NCI-H1694 treated with DMSO at 0.1 percent for 48 hours (cell line): ENCODE data around the gene RTCB.

Experiments
- DNase-seq: peaks from one replicate; lab custom pipeline; 2025; lab: John Stamatoyannopoulos, UW

The RTCB gene

GRCh38 chr22:32411829-32412592 is at the start of gene RTCB:
RTCB (minus strand) TSS chr22:32412247; CDS start chr22:32412156, 91 bp downstream.
- DNase-seq, result peak; percentile 72

GRCh38 chr22:32457031-32457430 is 45.0 kb upstream of the RTCB start:
- DNase-seq, result no peak

GRCh38 chr22:32448980-32449379 is 36.9 kb upstream of the RTCB start:
- DNase-seq, result no peak

GRCh38 chr22:32446321-32446720 is 34.3 kb upstream of the RTCB start:
- DNase-seq, result no peak

DNA sequence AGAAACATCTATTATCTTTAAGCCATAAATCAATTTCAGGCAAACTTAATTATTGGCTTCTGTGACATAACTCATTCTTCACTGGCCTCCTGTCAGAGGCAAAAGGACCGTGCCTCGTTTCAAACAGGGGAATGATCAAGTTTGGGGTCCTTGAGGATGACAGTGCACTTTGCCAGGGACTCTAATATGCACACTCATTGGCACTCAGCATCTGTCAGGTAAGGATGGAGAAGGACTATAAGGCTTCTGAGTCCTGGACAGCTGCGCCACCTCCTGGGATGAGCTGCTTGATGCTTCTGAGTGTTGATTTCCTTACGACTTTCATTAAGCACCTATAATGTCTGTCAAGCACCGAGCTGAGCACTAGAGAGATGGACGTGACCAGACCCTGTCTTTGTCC is 32.0 kb upstream of the RTCB start:
- no peak for DNase-seq

DNA sequence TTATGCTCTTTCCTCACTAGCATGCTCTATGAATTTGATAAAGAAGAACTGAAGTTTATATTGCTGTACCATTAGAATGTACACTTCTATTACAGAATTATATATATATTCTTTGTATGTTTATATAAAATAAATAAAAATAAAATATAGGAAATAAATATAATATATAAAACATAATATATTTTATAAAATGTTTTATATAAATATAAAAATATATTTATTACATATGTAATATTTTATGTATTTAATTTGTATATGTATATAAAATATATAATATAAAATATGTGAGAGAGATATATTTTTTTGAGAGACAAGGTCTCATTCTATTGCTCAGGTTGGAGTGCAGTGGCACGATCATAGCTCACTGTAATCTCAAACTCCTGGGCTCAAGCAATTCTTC is 18.3 kb upstream of the RTCB start:
- DNase-seq, result no peak

GRCh38 chr22:32426881-32427280 is 14.8 kb upstream of the RTCB start:
- no peak for DNase-seq

- DNase-seq, result no peak
Observed at GRCh38 chr22:32423664-32424063, 11.6 kb upstream of the RTCB start.

DNA sequence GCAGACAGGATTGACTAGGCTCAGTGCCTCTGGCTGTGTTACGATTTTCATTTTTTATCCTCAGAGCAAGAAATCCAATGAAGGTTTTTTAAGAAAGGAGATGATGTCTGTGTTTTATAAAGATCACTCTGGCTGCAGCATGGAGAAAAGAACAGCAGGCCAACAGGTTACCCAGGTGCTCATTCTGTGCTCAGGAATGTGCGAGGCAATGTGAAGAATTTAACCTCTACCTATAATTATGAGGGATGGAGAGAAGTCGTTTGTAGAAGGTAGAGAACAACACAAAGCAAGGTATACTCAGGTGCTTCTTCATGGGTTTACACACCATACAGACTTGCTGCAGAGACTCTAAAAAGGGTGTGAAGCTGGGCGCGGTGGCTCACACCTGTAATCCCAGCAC is 10.0 kb upstream of the RTCB start:
- DNase-seq, result no peak

GRCh38 chr22:32421484-32421883 is 9.4 kb upstream of the RTCB start:
- no peak for DNase-seq

DNA sequence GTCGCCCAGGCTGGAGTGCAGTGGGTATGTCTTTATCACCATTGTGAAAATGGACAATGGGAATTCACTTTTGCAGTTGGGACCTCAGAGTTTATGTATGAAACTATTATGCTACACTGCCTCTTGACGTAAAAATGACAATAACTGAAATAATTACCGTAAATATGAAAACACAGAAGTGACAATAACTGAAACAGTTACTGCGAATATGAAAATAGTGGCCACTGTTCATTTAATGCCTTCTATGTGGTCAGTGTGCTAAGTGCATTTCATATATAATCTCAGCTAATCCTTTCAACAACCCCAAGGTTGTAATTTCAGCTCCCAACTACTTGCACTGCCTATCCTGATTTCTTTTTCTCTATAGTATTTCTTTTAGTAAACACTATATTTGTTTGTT is 5.9 kb upstream of the RTCB start:
- DNase-seq, result no peak

GRCh38 chr22:32416556-32417085 is 4.6 kb upstream of the RTCB start:
- no peak for DNase-seq

DNA sequence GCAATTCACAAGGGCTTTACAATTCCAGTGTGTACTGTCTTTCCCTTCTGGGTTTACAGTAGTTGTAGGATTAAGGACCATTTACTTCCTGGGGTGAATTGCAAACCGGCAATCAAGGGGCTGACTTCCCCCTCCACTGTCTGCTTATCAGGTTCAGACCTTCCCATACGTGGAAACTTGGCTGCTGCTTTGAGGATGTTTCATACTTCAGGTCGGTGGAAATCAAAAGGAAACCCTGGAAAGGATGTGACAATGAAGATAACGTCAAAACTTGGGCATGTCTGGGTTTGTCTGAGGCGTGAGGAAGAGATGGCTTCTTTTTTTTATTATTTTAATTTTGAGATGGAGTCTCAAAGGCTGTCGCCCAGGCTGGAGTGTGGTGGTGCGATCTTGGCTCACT is 2.1 kb upstream of the RTCB start:
- DNase-seq, result no peak

GRCh38 chr22:32413719-32414118 is 1.7 kb upstream of the RTCB start:
- DNase-seq, result no peak

DNA sequence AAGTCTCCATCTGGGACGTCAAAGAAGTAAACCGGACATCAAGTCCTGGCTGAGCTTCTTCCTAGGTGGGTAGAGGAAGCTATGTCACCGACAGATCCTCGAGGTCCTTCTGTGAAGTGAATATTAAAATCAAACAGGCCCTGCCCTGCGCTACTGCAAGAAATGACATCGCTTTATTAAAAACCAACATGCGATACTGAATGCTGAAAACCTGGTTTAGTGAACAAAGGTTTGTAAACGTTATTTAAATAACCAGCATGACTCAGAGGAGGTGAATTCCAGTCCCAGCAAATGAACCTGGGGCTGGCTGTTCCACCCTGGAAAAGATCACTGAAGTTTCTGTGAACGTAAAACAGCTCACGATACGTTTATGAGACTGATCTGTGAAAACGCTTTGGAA is 645 bp downstream of the RTCB start:
- no peak for DNase-seq

- no peak for DNase-seq
Observed at GRCh38 chr22:32410459-32410858, 1.6 kb downstream of the RTCB start.

GRCh38 chr22:32409977-32410376 is 2.1 kb downstream of the RTCB start:
- no peak for DNase-seq

DNA sequence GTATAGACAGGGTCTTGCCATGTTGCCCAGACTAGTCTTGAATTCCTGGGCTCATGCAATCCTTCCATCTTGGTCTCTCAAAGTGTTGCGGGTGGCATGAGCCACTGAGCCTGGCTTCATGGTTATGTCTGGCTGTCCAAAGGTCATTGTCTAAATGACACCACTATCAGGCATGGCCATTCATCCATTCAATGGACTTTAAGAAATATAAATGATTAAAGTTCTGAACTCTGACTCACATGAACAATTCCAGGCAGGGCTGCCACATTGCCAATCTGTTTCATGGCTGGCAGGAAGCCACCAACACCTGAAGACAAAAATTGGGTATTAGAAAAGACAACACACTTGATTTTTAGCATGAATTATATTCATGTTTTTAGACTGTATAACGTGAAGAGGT is 4.1 kb downstream of the RTCB start:
- DNase-seq, result no peak

GRCh38 chr22:32407312-32407711 is 4.7 kb downstream of the RTCB start:
- no peak for DNase-seq

DNA sequence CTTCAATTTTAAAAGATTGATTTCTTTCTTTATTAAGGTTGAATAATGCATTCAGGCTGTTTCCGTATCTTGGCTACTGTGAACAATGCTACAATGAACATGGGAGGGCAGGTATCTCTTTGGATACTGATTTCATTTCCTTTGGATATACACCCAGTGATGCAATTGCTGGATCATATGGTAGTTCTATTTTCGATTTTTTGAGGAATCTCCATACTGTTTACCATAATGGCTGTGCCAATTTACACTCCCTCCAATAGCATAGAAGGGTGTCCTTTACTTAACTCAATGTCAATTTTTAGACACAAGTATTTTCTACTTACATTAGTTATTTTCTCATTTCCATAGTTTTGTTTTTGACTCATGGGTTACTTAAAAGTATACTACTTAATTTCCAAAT is 8.0 kb downstream of the RTCB start:
- DNase-seq, result no peak

GRCh38 chr22:32401486-32401885 is 10.6 kb downstream of the RTCB start:
- no peak for DNase-seq

DNA sequence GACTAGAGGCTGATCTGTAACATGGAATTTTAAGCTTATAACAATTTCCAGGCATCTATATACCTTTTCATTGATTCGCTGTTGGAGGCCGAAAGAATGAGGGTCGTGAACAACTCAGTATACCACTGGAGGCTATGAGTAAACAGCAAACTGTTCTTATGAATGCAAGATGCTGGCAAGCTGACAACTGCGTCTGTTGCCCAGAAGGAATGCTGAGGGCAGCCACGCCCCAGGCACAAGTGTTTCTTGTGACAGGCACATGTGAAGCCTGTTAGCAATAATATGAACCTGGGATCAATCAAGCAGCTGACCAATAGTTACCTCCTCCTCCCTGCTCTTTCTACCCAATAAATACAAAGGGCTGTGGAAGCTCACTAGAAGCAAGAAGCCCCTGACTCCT is 15.3 kb downstream of the RTCB start:
- DNase-seq, result no peak

- DNase-seq, result no peak
Observed at GRCh38 chr22:32396255-32396654, 15.8 kb downstream of the RTCB start.

- no peak for DNase-seq
Observed at GRCh38 chr22:32395107-32395506, 16.9 kb downstream of the RTCB start.
